ENCODE data around the gene ANGEL2.
"Not testable (repeated sequence)": the region's sequence is repeated elsewhere in the genome, so short reads cannot be mapped to it uniquely, and the experiment has no call there.

The ANGEL2 gene

DNA sequence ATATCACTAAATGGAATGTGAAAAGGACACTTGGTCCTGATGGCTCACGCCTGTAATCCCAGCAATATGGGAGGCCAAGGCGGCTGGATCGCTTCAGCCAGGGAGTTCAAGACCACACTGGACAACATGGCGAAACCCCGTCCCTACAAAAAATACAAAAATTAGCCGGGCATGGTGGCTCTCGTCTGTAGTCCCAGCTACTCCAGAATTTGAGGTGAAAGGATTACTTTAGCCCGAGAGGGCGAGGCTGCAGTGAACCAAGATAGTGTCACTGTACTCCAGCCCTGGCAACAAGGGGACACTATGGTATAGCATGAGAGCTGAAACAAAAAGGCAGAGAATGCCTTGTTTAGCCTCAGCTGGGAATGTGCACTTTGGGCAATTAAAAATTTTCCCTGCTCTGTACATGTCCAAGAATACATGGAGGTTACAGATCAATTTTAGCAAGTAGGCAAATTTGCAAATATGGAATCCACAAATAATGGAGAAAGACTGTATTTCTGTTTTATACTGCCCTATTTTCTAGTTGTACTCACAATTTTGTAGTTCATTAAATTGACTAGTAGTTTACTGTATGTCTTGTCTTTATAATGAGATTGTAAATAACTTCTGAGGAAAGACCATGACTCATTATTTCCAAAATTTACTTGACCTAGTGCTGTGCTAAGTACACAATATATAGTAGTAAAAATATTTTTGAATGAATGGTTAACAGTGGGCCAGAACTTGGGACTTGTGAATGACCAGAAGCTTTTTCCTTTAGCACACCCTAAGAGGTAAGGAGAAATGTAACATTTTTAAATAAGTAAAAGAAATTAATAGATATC, 2.0 kb upstream of the ANGEL2 start:
- no peak for DNase-seq

DNA sequence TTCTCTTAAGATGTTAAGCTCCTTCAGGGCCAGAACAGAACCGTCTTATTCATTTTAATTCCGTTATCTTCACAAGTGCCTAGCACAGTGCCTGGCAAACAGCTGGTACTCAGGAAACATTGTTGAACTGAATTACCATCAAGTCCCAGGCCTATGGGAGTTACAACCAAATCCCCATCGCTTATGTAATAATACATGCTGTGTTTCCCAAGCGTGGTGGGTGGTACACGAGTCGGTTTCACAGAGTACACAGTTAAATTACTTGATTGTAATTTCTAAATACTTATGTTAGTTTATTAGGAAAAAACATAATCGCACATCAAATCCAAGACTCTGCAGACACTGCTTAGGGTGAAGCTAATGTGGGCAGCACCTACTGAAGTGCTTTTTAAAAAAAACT, 1.0 kb downstream of the ANGEL2 start:
- no peak for DNase-seq

DNA sequence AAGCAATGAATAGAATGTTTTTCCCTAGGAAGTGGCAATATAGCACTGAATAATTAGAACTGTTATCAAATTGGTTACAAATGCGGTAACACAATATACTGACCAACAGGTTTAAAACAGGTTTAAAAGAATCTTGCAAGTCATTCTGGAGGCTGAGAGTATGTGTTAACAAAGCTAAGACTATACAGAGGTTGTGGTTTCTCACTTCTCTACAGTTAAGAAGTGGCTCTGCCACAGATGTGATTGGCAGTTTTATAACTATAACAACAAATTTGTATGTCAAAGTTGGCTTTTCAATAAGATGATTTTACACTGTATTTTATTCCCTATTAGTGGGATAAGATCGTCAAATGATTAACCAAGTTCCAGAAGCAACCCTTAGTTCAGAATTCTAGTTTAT, 7.1 kb downstream of the ANGEL2 start:
- DNase-seq = no peak

DNA sequence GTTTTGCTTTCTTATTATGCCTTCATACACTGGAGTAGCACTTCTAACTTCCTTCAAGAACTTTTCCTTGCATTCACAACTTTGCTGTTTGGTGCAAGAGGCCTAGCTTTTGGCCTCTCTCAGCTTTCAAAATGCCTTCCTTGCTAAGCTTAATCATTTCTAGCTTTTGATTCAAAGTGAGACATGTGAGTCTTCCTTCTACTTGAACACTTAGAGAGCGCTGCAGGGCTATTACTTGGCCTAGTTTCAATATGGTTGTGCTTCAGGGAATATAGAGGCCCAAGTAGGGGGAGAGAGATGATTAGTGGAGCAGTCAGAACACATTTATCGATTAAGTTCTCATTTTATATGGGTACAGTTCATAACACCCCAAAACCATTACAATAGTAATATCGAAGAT, 12.4 kb downstream of the ANGEL2 start:
- no peak for DNase-seq

DNA sequence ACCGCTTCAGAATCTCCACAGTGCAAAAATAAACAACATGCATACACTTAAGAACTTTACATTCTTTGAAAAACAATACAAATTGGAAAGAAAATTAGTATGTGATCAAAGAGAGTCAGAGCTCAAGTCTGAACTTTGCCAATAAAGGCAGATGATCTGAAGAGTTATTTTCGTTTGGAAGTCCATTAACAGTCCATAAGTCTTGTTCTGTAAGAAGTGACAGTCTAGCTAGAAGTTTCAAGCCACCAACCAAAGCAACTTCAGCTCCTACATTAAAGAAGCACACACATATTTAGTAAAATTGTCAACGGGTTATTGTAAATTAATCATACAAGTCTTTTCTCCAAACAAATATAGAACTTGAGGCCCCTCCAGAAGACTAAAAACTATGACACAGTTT, 20.7 kb downstream of the ANGEL2 start:
- no peak for DNase-seq

DNA sequence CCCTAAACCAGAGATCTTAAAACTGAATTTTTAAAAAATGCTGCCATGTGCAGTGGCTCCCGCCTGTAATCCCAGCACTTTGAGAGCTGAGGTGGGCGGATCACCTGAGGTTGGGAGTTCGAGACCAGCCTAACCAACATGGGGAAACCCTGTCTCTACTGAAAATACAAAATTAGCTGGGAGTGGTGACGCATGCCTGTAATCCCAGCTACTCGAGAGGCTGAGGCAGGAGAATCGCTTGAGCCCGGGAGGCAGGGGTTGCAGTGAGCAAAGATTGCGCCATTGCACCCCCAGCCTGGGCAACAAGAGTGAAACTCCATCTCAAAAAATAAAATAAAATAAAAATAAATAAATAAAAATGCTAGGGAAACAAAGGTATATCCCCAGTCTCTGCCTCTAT, 21.7 kb downstream of the ANGEL2 start:
- not testable (repeated sequence) for DNase-seq

DNA sequence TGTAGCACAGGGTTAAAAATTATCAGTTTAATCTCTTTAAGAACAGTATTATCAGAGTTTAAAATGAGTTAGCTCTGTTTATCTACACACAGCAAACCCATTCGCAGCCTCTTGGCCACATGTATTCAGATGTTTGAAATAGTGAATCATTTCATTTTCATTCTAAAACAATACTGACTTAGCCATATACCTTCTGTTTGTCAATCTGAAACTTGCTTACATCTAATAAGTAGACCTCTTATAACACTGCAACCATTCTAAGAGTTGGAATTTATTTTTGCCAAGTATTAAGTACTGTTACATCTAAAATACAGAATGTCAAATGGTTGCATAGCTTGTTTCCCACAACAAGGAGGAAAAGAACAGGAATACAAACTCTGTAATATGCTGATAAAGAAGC, 25.4 kb downstream of the ANGEL2 start:
- DNase-seq = no peak

DNA sequence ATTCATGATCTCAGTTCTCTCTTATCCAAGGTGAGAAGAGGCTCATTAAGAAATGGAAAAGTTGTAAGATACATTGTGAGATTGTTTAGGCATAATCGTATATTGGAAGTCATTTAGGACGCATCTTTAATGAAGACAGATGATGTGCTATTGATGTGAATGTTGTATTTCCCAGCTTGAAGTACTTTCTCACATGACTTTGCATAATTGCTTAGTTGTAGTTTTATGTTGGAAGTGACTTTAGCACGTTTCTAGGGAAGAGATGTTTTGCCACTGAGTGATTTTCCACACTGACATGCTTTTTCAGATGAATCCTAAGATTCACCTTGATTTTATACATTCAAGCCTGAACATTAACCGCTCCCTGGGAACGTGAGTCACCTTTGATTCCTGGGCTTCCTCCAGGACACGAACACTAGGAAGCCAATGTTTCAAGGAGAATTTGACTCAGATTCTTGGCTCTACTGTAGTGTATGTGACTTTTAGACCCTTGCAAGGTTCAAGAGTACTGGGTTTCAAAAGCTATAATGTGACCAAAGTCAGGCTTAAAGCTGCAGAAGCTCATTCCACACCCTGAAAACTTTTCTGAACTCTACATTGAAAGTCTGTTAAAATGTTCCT, 27.9 kb downstream of the ANGEL2 start:
- no peak for DNase-seq

DNA sequence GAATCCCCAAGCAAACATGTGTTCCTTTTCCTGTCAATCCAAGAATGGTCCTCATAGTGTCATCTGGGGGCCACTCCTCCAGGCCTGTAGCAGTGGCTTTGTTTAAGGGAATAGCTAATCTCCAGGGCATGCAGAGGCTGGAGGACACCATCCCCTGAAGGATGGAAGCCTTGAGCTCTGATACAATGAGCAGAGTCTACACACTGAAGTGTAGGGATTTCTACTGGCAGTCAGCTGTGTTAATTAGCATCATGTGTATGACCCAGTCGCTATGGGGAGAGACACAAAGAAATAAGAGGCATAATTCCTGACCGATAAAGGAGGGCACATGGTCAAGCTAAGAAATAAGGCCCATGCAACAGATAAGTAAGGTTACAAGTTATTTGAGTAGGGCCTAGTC, 29.1 kb downstream of the ANGEL2 start:
- no peak for DNase-seq

DNA sequence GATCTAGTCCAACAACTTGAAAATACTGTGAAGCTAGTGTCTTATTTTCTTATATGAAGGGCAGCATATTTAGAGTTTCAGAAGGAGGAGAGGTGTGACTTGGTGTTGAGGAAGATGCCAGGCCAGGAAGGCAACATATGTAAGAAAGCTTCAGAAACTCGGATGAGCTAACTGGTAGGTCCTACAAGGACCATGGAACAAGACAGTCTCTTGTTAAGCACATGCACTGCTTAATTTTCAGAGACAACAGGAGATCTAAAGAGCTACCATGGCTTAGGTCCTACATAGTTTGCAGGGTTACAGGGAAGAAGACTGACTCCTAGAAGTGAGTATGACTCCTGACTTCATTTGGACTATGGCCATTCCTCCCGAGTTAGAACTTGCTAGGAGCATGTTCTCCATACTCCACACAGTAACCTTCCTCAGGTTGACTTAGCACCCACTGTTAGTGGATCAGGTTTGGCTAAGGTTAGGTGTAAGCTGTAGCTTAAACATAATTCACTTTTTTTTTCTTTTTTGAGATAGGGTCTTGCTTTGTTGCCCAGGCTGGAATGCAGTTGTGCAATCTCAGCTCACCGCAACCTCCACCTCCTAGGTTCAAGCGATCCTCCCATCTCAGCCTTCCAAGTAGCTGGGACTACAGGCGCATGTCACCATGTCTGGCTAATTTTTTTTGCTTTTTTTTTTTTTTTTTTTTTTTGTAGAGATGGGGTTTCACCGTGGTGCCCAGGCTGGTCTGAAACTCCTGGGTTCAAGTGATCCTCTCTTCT, 31.0 kb downstream of the ANGEL2 start:
- no peak for DNase-seq

DNA sequence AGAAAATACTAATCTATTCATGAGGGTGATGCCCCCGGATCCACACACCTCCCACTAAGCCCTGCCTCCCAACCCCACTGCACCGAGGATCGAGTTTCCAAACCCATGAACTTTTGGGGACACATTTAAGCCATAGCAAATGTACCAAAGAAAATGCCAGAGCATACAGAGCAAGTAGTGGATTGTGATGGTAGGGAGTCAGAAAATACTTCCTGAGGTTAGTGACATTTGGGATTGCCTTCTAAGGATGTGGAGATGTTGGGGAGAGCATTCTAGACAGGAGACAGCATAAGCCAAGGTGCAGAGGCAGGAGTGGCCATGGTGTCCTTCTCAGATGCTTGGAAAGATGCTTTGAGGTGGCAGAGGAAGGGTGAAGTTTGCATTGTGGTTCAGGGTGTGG, 32.2 kb downstream of the ANGEL2 start:
- no peak for DNase-seq

DNA sequence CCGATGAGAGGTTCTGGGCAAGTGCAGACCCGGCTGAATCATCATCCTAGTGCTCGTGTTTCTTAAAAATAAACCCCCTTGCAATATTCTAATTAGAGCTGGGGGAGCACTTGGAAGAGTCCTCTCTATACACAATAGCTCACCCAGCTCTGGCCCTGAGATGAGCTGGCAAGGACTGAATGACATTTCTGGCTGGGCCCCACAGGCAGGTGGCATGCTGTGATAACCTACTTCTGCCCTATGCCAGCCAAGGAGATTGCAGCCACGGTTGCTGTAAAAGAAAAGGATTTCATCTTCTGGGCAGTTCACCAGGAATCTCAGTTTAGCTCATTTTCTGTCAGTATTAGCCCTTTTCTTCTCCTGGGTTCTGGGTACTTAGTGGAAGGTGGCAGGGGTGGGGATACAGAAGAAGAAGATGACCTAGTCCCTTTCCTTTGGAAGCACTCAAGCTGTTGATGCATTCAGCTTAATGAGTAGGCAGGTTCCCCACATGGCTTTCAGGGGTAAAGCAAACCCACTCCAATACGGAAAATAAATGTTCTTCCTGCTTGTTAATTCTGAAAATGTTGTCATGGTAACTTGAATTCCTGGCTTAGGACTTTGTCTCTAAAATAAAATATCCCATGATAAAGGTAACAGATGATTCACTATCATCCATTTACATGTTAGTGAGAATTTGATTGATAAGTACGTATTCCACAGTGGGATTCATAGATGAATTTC, 33.1 kb downstream of the ANGEL2 start:
- DNase-seq = no peak

DNA sequence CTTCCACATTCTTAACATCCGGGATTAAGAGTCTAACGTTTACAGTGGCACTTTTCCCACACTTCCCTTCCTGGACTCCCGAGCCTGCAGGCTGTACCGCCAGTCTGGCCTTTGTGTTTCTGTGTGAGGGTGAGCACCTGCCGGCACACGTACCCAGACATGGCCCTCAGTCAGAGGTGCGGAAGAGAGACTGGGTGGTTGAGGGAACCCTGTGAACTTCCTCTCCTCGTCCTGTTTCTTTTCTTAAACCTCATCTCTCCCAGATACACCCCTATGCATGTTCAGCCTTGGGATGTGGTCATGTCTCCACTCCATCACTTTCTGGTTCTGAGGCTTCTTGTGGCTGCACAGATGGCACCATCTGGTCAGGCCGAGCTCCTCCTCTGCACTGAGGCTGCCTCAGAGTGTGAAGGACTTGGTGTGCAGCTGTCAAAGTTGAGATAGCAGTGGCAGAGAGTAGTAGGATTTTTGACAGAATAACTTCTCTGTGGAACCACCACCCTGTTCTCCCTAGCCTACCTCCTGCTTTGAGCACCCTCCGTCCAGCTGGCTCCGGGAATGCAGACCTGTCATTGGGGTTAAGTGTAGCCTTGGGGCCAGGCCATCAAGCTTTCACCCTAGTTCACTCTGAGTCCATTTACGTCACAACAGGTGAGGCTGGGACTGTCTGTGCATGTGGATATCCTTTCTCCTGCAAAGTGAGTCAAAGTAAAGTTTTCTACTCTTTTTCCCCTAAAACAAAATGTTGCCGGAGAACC, 33.9 kb downstream of the ANGEL2 start:
- DNase-seq = no peak

DNA sequence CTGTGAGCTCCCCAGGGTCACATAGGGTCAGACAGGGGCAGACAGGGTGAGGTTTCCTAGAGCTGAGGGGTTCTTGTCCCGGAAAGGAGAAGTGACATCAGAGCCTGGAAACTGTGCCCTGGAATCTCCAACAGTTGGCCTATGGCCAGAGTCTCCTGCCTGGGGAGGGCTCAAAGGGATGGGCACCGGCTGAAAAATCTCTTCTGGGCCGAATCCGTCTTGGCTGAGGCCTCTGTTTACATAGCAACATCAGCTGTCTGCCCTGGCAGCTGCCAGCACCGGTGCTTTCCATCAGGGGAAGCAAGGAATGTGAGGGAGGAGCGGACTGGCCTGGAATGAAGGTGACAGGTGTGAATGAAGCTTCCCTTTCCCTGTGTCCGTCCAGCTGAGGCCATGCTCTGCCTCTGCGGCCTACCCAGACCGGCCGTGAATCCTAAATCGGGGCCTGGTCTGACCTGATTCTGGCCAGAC, 34.6 kb downstream of the ANGEL2 start:
- DNase-seq = no peak

DNA sequence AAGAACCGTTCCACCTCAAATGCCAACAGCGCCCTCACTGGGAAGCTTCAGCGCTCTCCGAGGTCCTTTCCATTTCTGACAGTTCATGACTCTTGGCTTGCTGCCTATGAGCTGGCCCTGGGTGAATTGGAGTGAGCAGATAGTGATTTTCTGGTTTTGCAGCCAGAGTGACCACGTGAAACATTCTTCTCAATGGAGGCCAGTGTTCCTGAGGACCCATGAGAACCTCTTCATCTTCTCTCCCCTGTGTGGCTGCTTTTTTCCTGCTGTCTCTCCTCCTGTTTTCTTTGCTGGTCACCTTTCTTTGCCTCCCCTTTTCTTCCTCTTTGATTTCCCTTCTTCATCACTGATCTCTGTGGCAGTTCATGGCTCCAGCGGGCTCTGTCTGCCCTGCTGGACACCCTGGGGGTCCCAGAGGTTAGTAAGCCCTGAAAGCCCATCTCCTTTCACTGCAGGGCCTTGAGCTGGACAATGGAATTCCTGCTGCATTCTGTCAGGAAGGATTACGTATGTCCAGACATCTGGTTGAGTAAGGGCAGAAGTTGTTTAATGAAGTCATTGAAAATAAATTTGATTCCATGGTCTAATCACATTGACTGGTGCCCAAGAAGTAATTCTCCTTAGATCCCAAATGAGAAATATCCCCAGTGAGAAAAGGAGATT, 35.4 kb downstream of the ANGEL2 start:
- DNase-seq = no peak

DNA sequence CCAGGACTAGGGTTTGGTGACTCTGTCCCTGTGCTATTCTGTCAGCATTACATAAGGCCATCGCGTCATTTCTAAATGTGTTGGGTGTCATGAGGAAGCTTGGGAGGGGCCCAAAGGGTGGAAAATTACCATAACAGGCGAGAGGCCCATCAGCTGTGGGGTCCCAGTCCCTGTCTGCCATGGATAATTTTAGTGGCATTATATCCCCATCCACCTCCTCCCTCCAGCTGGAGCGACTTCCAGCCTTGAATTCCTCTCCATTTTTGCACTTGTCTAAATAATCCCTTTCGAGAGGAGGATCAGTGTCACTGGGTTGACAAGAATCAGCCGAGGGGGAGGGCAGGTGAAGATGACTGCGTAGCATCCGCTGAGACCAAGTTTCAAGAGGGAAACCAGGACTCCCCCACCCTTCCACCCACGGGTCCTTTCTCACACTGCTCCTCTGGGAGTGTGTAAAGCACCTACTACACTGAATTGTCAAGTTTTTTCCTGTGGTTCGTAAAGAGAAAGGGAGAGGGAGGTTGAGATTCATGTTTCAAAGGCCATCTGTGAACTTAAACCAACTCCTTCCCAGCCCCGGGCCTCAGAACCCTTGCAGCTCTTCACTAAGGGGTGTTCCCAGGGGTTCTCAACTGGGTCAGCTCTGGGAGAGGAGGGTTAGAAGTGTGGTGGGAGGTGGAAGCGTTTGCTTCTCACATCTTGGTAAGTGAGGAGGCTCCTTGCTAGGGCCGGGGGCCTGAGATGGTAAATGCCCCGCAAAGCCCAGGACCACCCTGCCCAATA, 36.1 kb downstream of the ANGEL2 start:
- no peak for DNase-seq

DNA sequence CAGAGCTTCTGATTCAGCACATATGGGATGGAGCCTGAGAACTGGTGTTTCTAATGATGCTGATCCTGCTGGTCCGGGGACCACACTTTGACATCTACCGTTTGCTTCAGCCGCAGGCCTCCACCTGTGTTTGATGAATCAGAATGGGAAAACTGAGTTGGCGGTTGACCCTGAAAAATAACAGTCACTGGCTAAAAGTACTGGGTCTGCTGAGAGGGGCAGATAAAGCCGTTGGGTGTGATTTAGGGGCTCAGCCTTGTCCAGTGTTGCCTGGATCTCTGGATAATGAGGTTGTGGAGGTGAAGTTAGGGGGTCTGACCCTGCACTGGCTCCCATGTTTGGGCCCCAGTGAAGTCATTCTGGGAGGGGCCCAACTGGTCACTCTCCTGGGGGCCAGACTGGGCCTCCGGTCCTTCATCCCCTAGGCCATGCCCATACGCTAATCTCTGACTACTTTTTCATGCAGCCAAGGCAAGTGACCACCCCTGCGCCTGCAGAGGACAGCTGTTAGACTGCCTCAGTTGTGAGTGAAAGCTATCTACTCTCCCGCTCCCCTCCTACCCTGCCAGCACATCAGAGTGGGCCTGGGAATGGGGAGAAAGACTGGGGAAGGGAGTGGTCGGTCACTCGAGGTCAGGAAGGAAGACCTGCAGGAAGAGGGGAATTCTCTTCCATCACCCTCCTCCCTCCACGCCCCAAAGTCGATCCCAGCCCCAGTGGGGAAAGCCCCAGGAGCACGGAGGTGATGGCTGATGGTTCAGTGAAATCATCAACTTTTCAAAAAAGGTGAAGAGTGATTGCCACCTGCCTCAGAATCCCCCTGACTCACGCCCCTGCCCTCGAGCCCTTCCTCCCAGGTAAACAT, 37.7 kb downstream of the ANGEL2 start:
- DNase-seq = no peak

DNA sequence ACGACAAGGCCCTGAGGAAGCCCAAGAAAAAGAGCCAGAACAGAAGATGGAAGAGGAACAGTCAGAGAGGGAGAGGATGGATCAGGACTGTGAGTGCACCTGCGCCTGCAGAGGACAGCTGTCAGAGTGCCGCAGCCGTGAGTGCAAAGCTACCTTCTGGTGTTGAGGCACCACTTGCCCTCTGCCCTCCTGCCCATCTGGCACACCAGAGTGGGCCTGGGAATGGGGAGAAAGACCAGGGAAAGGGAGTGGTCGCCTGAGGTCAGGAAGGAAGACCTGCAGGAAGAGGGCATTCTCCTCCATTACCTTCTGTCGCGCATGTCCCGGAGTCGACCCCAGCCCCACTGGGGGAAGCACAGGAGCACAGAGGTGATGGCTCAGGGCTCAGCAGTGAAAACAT, 39.1 kb downstream of the ANGEL2 start:
- DNase-seq = no peak

DNA sequence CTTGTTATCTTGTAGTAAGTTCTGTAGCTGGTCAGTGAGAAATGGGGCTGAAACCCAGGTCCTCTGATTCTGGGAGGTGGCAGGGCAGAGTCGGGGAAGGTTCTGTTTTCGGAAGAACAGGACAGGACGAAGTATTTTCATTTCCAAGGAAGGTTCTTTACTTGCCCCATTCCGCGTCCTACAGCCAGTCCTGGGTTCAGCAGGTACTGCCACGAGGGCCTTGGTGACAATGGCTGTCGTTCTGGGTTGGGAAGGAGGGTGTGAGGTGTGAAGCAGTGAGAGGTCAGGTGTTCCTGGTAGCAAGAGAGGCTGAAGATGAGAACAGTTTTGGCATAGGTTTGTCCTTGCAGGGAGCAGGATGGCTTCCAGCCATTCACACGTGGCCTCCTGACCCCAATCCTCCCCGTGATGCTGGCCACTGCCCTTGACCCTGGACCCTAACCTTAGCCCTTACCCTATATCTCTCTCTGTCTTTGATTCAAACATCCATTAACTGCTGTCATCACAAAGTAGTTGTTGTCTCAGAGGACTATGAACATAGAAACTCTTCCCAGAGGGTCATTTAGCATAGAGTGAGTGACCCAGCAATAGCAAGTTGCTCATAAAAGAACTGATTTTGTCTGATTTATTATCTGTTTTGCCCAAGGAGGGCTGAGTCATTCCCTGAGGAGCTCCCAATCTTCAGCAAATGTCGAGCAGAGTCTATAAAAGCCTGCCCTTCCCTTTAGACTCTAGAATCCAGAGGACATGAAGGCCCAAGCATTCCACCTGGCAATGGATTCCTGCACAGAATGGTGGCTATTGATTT, 40.4 kb downstream of the ANGEL2 start:
- no peak for DNase-seq

Data from T-helper 9 cell (primary cell).